ENCODE results near the gene LRTM2.

DNA sequence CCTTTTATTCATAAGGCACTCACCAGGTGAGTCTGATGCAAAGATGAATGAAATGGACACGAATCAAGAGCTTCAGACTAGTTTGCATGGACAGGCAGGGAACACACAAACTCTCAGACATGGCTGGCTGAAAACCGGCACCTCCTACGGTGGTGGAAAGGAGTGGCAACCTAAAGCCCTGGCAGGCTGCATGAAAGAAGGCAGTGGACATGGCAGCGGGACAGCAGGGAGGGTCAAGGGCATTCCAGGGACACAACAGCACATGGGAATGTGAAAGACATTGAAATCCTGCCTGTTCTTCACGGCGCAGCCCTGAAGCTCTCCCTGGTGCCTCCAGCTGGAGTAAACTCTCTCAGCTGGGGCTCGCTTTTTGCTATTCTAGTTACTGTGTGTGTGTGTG is 16.6 kb upstream of the LRTM2 start:
- TF ChIP-seq, protein P1, sequence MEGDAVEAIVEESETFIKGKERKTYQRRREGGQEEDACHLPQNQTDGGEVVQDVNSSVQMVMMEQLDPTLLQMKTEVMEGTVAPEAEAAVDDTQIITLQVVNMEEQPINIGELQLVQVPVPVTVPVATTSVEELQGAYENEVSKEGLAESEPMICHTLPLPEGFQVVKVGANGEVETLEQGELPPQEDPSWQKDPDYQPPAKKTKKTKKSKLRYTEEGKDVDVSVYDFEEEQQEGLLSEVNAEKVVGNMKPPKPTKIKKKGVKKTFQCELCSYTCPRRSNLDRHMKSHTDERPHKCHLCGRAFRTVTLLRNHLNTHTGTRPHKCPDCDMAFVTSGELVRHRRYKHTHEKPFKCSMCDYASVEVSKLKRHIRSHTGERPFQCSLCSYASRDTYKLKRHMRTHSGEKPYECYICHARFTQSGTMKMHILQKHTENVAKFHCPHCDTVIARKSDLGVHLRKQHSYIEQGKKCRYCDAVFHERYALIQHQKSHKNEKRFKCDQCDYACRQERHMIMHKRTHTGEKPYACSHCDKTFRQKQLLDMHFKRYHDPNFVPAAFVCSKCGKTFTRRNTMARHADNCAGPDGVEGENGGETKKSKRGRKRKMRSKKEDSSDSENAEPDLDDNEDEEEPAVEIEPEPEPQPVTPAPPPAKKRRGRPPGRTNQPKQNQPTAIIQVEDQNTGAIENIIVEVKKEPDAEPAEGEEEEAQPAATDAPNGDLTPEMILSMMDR (IDR thresholded peaks at IDR 0.05; ENCODE audit: insufficient read depth, low read length), result no peak
- TF ChIP-seq, protein P2, sequence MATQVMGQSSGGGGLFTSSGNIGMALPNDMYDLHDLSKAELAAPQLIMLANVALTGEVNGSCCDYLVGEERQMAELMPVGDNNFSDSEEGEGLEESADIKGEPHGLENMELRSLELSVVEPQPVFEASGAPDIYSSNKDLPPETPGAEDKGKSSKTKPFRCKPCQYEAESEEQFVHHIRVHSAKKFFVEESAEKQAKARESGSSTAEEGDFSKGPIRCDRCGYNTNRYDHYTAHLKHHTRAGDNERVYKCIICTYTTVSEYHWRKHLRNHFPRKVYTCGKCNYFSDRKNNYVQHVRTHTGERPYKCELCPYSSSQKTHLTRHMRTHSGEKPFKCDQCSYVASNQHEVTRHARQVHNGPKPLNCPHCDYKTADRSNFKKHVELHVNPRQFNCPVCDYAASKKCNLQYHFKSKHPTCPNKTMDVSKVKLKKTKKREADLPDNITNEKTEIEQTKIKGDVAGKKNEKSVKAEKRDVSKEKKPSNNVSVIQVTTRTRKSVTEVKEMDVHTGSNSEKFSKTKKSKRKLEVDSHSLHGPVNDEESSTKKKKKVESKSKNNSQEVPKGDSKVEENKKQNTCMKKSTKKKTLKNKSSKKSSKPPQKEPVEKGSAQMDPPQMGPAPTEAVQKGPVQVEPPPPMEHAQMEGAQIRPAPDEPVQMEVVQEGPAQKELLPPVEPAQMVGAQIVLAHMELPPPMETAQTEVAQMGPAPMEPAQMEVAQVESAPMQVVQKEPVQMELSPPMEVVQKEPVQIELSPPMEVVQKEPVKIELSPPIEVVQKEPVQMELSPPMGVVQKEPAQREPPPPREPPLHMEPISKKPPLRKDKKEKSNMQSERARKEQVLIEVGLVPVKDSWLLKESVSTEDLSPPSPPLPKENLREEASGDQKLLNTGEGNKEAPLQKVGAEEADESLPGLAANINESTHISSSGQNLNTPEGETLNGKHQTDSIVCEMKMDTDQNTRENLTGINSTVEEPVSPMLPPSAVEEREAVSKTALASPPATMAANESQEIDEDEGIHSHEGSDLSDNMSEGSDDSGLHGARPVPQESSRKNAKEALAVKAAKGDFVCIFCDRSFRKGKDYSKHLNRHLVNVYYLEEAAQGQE (IDR thresholded peaks at IDR 0.05; ENCODE audit: insufficient replicate concordance, low read depth), result no peak

Data from HL-60 (cell line).